Fibroblast of pulmonary artery (primary cell): Measurements from ENCODE around the gene ATP11C.
"Not testable (repeated sequence)": the region's sequence is repeated elsewhere in the genome, so short reads cannot be mapped to it uniquely, and the experiment has no call there.

Experiments used
- DNase-seq: peaks from one replicate; pipeline ENCODE4 v3.0.0-alpha.2; 2010; ENCODE audit warnings: low read depth
- H3K4me3 ChIP-seq: replicated peaks from 2 replicates; pipeline ENCODE4 v1.5.1; 2011; ENCODE audit warnings: low read depth, mild to moderate bottlenecking, control low read depth, low read length, moderate library complexity
- CTCF ChIP-seq: IDR thresholded peaks from 2 replicates; pipeline ENCODE4 v1.5.1; 2011; ENCODE audit warnings: mild to moderate bottlenecking, control low read depth, low read length, inconsistent platforms; ENCODE audit errors: missing control alignments

ATP11C gene

GRCh38 chrX:139967750-139968149 lies 34.9 kb upstream of the ATP11C start:
- no peak for TF ChIP-seq CTCF
- no peak overlapping the region for H3K4me3 ChIP-seq
- DNase-seq: no peak

- peak; percentile 42 for TF ChIP-seq CTCF
- DNase-seq: peak; percentile 3
- no peak overlapping the region for H3K4me3 ChIP-seq
These were observed 34.4 kb upstream of the ATP11C start for GRCh38 chrX:139967300-139967699.

DNA sequence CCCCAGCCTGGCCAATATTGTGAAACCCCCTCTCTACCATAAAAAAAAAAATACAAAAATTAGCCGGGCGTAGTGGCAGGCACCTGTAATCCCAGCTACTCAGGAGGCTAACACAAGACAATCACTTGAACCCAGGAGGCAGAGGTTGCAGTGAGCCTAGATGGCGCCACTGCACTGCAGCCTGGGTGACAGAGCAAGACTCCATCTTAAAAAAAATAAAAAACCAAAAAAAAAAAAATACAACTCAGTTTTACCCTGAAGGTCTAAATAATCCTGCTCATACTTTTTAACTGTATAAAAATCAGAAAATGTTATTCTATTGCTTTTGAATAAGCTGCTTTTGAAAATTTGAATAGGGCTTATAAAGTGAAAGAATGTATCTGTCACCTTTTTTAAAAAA lies 33.3 kb upstream of the ATP11C start:
- not testable (repeated sequence) for H3K4me3 ChIP-seq, DNase-seq
- peak; percentile 22 for TF ChIP-seq CTCF

DNA sequence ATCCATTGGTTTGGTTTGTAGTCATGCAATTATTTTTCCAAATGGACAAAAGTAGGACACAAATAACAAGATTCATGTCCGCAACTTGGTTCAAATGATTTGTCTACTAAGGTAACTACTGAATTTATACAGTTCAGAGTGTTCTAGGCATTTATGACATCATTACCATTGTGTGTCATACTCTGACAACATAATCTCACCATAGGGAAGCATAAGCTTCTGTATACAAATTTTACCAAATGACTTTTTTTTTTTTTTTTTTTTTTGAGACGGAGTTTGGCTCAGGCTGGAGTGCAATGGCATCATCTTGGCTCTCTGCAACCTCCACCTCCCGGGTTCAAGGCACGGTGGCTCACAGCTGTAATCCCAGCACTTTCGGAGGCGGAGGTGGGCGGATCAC lies 32.6 kb upstream of the ATP11C start, which contains the start of gene CXorf66:
CXorf66 (minus strand) TSS at position 101 of the 400 bp plus-strand sequence; CDS start at position 76, 25 bp downstream.
- no peak within 1 kb of the TSS for H3K4me3 ChIP-seq
- DNase-seq: no peak

GRCh38 chrX:139961091-139961490 lies 28.2 kb upstream of the ATP11C start:
- DNase-seq, H3K4me3 ChIP-seq: not testable (repeated sequence)

More for the DNA sequence above, 32.6 kb upstream of the ATP11C start, which contains the start of gene CXorf66:
- no peak for TF ChIP-seq CTCF

DNA sequence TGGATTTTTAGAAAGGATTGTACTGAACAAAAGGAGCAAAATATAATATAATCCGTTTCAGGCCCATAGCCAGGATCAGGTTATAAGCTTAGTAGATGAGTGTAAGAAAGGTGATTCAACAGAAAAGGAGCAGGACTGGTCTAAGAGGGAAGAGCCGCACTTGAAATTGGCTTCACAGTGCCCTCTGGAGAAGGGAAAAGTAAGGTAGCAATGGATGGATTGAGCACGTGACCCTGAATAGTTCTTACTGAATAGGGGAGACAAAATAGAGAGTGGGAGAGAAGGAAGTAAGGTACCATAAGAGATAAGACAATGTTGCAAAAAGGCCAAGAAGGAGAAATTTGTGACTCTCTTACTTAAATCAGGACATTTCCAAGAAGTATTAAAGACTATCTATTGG lies 16.9 kb upstream of the ATP11C start:
- no peak overlapping the region for H3K4me3 ChIP-seq
- peak; percentile 14 for DNase-seq
- TF ChIP-seq CTCF: peak; percentile 4

- H3K4me3 ChIP-seq: no peak overlapping the region
- DNase-seq: no peak
- no peak for TF ChIP-seq CTCF
These were observed 12.2 kb upstream of the ATP11C start for GRCh38 chrX:139945075-139945474.
